Motor neuron (in vitro differentiated cells): ENCODE measurements around the gene NTN1. TPM values are rescaled to one million over a fixed set of nuclear protein-coding genes. Genes with fewer than 3 reads are reported as not detected.

ENCODE experiments used
- ATAC-seq, 8 experiments: fragments of 200-7000 bp; cut with Tn5 transposase; replicated peaks in 6 of 8; 2 replicates each; pipeline ENCODE4 v1.8.0; 2021; ENCODE audit warnings: mild to moderate bottlenecking in 8 of 8, moderate library complexity in 8 of 8
- H3K27ac ChIP-seq, 2 donors: fragments of 250-450 bp; sonication (Bioruptor Pico); 2 replicates each; pipeline ENCODE4 v1.9.0; 2021; ENCODE audit warnings: antibody characterized with exemption in 2 of 2, mild to moderate bottlenecking in 2 of 2, moderate library complexity in 1 of 2
- H3K4me1 ChIP-seq, 2 donors: fragments of 250-450 bp; sonication (Bioruptor Pico); replicated peaks in 1 of 2; 2 replicates each; pipeline ENCODE4 v1.6.1; 2021; ENCODE audit warnings: antibody characterized with exemption in 2 of 2, mild to moderate bottlenecking in 2 of 2, moderate library complexity in 1 of 2
- H3K4me3 ChIP-seq, 5 donors: fragments of 250-450 bp; sonication (Bioruptor Pico); 2 replicates each; pipeline ENCODE4 v1.9.0; 2021; ENCODE audit warnings: antibody characterized with exemption in 5 of 5, mild to moderate bottlenecking in 5 of 5, moderate library complexity in 4 of 5
- WGBS, 10 experiments: fragments of 450-650 bp; shearing (Covaris generic); methylation state at CpG; one replicate each; pipeline ENCODE4 v1.0.0; 2022; 5-methylcytosine and 5-hydroxymethylcytosine counted together
- in situ Hi-C, 9 experiments: fragments of 400-800 bp; cut with MboI; loops; one replicate each; pipeline ENCODE4 v1.15.0; 2021; ENCODE audit warnings: low sequenced_read_pairs in 9 of 9, low pct_unique_long_range_greater_than_20kb in 2 of 9; ENCODE audit not compliant: unreplicated experiment in 9 of 9
- total RNA-seq, 8 experiments: library from RNA; unstranded; fragments of 300-600 nt; gene quantifications; 2 replicates each; pipeline versions ENCODE4 v1.2.3 to v1.2.4, GENCODE V29; 2022

NTN1 gene
- total RNA-seq, 8 experiments from 2014 or later = 8.0 to 491 (median 16.4) TPM

DNA sequence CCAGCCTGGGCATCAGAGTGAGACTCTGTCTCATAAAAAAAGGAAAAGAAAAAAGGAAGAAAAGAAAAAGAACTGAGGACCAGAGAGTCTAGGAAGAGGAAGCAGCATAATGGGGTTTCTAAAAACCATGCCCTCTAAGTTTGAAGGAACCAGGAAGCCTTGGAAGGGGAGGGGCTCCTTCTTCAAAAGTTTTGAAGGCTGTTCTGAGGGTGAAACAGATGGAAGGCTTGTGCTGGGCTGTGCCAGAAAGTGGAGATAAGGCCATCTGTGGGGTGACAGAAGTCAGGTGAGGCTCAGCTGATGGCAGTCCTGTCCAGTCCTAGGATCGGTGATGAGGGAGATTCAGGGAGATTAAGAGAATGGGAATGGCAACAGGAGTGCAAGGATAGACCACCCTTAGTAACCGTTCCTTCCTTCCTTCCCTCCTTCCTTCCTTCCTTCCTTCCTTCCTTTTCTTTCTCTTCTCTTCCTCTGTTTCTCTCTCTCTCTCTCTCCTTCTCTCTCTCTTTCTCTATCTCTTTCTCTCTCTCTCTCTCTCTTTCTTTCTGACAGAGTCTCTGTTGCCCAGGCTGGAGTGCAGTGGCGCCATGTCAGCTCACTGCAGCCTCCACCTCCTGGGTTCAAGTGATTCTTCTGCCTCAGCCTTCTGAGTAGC, 182.6 kb downstream of the NTN1 start:
- H3K4me1 ChIP-seq = peaks cover 25 to 37% of the 10 kb centered on the region in 2 donors
- WGBS, 10 experiments = 85 to 100% (median 94%) methylated on average over 1 to 3 of the region's 3 CpGs; no CpG with 5 or more reads in 3 of the 10 experiments
- ATAC-seq = no peak
- H3K27ac ChIP-seq = no peak overlapping the region
- in situ Hi-C loops = no loop called here
- no peak overlapping the region for H3K4me3 ChIP-seq

DNA sequence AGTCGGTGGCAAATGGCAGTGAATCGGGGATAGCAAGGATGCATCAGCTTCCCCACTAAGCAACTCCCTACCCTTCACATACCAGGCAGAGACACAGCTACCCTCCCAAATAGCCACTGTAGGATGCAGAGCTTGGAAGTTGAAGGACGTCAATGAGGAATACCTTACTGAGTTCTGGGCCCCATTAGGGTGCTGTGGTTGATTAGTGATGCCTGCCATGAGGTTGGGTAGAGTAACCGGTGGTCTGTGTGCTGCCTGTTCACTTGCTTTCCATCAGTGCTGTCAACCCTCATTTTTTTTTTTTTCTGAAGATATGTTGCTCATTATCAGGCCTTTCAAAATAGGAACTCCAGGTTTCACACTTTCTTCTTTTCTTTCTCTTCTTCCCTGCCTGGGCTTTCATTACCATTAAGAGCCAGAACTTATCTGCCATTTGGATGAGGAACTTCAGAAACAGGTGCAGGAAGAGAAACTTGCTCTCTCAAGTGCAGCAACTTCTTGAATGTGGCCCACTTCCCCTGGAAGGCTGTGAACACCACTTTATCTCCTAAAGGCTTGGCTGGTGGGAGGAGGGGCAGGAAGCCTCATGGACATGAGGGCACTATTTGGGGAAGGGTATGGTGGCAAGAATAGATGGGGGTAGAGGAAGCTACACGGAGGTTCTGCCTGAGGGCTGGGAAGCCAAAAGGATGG, 183.5 kb downstream of the NTN1 start:
- in situ Hi-C loops = no loop called here
- Histone ChIP-seq H3K4me1 (peaks cover 25 to 35% of the 10 kb centered on the region in 2 donors), H3K27ac (no peak overlapping the region), H3K4me3 (no peak overlapping the region)
- WGBS, 10 experiments = 50 to 100% (median 93%) methylated on average over 1 to 2 of the region's 5 CpGs; no CpG with 5 or more reads in 1 of the 10 experiments
- ATAC-seq = no peak

DNA sequence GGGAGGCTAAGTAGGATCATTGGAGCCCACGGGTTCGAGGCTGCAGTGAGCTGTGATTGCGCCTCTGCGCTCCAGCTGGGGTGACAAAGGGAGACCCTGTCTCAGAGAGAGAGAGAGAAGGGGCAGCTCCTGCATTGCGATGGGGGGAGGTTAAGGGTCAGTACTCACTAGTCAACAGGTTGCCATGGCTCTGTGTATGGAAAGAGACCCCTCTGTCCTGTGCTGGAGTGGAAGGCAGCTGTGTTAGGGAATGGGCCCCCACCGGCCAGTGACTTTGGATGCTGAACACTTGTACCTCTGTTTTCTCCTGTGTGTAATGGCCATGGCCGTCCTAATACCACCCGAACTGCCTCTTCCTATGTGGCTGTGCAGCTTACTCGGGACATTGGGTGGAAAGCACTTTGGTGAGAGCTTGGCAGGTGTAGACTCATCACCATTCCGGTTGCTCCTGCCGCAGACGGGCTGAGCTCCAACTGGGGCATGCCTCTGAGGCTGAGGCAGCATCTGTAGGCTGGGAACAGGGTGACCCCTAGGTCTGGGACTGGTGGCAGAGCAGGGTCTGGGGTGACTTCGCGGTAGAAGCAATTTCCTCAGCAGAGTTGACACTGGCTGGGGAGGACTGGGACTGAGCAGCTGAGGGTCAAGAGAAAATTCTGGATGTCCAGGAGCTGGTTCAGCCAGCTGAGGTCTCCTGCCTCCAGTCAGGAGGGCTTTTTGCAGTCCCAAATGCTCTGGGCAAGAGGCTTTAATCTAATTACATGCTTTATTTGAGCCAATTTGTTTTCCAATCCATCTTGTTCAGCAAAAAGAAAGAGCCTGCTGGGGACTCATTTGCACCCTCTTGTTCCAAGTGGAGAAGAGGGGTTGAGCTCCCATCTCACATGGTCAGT, 184.5 kb downstream of the NTN1 start:
- Histone ChIP-seq H3K27ac (no peak overlapping the region), H3K4me1 (peaks cover 19 to 25% of the 10 kb centered on the region in 2 donors), H3K4me3 (no peak overlapping the region)
- ATAC-seq = peak in 5 of 8 experiments; percentile 30 to 60 (median 53)
- 50 to 96% (median 67%) methylated on average over 1 to 6 of the region's 14 CpGs; no CpG with 5 or more reads in 2 of the 10 experiments for WGBS, 10 experiments
- in situ Hi-C loops = no loop called here

DNA sequence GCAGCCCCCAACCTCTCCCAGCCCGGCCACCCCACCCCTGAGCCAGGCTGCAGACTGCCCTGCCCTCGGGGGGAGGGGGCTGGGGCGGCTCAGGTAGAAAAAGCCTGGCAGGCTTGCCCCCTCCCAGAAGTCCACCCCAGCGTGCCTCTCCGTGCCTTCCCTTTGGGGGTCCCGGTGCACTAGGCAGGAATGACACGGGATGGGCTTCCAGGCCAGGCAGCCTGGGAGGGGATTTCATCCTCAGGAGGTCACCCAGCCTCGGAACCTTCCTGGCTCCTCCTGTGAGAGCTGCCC, 185.0 kb downstream of the NTN1 start:
- ATAC-seq = peak in 5 of 8 experiments; percentile 12 to 44 (median 15)
- Histone ChIP-seq H3K4me1 (peaks cover 19 to 24% of the 10 kb centered on the region in 2 donors), H3K27ac (no peak overlapping the region), H3K4me3 (no peak overlapping the region)
- in situ Hi-C loops = no loop called here
- WGBS, 10 experiments = 26 to 50% methylated on average over 2 to 3 of the region's 8 CpGs; no CpG with 5 or more reads in 8 of the 10 experiments

DNA sequence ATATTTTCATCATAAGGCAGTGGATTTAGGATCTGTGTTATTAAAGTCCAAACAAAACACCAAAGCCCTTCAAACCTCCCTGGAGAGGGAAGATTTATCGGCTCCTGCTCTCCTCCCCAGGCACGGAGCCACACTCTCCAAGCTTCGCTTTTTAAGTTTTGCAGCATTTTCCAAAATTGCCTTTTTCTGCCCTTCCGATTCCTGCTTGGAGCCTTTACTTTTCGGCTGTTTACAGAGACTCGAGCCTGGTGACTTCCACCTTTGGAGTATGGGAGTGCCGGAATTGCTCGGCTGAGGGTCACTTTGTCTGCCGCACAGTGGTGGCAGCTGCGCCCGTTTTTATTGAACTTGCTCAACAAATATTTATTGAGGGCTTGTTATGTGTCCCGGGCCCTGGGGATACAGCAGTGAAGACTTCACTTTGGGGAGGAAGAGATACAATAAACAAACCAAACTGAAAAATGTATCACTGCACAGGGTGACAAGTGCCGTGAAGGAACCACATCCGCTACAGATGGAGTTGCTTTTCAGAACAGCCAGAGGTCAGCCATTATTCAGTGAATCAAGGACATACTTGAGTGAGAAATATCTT, 185.5 kb downstream of the NTN1 start:
- Histone ChIP-seq H3K4me3 (no peak overlapping the region), H3K4me1 (peaks cover 17 to 24% of the 10 kb centered on the region in 2 donors), H3K27ac (no peak overlapping the region)
- ATAC-seq = peak in 2 of 8 experiments; percentile 10 to 52
- in situ Hi-C loops = no loop called here
- WGBS, 10 experiments = 50 to 81% (median 68%) methylated on average over 1 to 12 of the region's 14 CpGs

DNA sequence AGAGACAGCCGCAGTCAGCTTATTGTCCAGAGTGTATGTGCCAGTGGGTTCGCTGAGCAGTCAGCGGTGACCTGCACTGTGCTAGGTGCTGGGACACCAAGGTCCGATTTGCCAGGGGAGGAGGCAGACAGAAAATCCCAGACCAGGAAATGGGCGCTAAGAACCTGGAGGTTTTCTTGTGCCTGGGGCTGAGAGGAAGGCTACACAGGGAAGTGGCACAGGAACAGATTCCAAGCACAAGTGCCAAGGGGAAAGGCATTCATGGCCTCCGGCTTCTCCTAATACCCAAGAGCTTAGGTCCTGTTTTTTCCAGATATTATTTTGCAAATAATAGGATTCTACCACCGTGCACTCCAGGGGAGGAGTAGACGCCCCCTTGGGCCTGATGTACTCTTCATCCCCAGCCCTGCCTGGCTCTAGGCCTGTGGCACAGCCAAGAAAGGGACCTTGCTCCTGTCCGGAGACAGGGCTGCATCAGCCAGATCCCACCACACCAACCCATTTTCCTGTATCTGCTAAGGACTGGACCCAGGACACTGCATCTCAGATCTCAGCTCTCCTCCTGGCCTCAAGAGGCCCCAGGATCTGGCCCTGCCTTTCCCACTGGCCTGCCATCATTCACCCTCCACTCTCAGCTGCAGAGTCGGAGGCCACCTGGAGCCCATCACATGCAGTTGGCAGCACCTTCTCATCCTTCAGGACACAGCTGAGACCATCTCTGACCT, 187.2 kb downstream of the NTN1 start:
- WGBS, 10 experiments = 68 to 100% (median 94%) methylated on average over 1 to 7 of the region's 10 CpGs; no CpG with 5 or more reads in 4 of the 10 experiments
- in situ Hi-C loops = no loop called here
- Histone ChIP-seq H3K27ac (no peak overlapping the region), H3K4me3 (no peak overlapping the region), H3K4me1 (peaks cover 17 to 24% of the 10 kb centered on the region in 2 donors)
- ATAC-seq = no peak

DNA sequence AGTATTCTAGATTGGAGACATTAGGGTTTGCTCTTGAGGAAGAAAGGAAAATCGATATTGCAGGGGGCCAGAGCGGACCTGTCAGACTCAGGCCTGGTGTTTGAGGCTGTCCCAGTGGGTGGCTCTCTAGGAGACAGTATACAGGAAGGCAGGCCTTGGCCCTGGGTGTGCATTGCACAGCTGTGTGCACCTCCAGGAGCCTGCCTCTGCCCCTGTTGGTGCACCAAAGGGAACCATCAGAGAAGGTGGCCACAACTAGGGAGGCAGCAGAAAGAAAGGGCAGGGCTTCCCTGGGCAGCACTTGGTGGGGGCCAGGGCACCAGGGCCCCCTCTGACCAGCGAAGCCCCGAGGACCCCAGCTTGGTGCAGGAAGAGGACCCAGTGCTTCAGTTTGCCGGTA, 188.0 kb downstream of the NTN1 start:
- peaks cover 17 to 24% of the 10 kb centered on the region in 2 donors for H3K4me1 ChIP-seq
- H3K4me3 ChIP-seq = no peak overlapping the region
- in situ Hi-C loops = no loop called here
- H3K27ac ChIP-seq = no peak overlapping the region
- no peak for ATAC-seq
- WGBS, 10 experiments = 100% methylated on average over 1 to 2 of the region's 5 CpGs; no CpG with 5 or more reads in 7 of the 10 experiments

DNA sequence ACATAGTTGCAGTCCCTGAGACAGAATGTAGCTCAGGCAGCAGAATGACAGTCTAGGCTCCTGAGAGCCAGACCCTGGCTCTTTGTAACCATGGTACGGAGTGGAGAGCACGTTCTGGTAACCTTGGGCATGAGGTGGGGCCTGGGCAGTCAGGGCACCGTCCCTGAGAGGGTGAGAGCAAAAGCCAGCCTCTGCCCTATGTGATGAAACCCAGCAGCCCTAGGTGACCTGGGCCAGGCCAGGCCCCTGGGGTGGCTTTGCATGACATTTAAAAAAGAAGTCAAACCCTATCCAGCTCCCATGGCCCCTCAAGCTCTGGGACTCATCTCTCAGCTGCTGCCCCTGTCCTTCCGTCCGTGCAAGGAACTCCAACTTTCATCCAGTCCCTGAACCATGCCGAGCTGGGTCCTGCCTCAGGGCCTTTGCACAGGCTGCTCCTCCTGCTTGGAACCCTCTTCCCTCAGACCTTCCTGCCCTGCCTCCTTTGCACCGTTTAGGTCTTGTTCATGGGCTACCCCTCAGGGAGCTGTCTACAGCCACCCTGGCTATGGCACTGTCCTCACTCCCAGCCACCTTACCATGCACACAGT, 188.6 kb downstream of the NTN1 start:
- in situ Hi-C loops = no loop called here
- no peak for ATAC-seq
- 86 to 100% (median 92%) methylated on average over 1 to 5 of the region's 7 CpGs; no CpG with 5 or more reads in 5 of the 10 experiments for WGBS, 10 experiments
- peaks cover 17 to 24% of the 10 kb centered on the region in 2 donors for H3K4me1 ChIP-seq
- H3K4me3 ChIP-seq = no peak overlapping the region
- H3K27ac ChIP-seq = no peak overlapping the region

DNA sequence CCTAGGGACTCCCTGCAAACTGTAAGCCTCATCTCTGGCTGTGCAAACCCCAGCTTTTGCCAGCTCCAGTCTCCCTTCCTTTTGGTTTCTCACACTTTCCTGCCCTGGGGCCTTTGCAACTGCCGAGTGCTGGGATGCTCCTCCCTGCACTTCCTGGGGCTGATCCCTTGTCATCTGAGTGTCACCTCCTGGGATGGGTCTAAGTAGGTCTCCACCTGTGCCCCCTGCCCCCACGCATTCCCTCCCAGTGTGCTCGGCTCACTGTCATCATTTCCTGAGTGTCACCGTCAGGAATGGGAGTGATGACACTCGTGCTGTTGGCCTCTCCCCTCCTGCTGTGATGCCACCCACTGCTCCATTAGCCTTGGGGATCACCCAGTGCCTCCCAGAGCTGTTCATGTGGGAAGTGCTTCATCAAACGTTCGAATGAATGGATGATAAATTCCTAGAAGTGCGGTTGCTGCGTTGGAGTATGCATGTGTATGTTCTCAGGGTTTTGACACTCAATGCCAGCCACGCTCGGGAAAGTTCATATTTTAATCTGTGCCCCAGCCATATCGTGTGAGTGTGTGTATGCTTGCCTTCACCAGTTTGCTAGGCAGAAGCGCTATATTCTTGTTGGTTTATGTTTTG, 189.9 kb downstream of the NTN1 start:
- in situ Hi-C loops = no loop called here
- 54 to 93% (median 77%) methylated on average over 3 to 13 of the region's 13 CpGs for WGBS, 10 experiments

DNA sequence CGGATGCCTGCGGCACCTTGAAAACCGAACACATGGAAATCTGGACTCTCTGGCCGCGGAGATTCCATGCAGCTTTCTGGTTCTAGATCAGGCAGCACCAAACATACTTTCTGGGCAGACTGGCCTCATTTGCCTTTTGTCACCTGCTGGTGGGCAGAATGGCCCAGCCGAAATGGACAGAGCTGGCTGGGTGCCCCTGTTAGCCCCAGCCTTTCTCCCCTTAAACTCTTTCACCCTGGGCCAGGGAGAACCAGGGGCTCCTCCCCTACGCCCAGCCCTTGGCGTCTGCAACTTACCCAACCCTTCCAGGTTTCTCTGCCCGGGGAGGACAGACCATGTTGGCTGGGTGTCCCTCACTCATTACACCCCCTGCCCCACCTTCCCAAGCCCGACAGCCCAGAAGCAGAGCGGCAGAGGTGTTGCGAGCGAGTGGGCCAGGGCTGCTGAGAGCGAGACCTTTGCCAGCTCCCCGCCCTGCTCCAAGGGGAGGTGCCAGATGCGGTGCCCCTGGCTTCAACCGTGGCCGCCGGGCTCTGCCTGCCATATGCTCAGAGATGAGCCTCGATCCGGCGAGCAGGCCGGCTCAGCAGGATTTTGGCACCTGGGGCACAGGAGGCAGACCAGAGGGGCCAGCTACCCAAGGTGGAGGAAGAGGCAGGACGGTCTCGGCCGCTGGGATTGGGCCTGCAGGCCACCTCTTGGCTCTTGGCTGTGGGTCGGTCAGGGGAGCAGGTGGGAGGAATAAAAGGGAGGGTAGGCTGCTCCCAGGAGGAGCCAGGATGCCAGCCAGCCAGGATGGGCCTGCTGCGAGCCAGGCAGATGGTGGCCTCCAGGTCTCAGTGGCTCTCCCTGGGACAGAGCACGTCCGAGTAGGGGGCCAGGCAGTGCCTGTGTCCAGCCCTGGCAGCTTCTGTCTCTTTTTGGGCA, 191.3 kb downstream of the NTN1 start:
- H3K27ac ChIP-seq = no peak overlapping the region
- WGBS, 10 experiments = 58 to 100% (median 89%) methylated on average over 1 to 8 of the region's 30 CpGs; no CpG with 5 or more reads in 4 of the 10 experiments
- peak in 1 of 8 experiments; percentile 6 for ATAC-seq
- H3K4me1 ChIP-seq = peaks cover 3 to 5% of the 10 kb centered on the region in 2 donors
- no peak overlapping the region for H3K4me3 ChIP-seq
- in situ Hi-C loops = no loop called here

More for the DNA sequence above, 189.9 kb downstream of the NTN1 start:
- peaks cover 11 to 13% of the 10 kb centered on the region in 2 donors for H3K4me1 ChIP-seq
- ATAC-seq = peak; percentile 32 to 90 (median 44)
- no peak overlapping the region for H3K4me3 ChIP-seq
- no peak overlapping the region for H3K27ac ChIP-seq

DNA sequence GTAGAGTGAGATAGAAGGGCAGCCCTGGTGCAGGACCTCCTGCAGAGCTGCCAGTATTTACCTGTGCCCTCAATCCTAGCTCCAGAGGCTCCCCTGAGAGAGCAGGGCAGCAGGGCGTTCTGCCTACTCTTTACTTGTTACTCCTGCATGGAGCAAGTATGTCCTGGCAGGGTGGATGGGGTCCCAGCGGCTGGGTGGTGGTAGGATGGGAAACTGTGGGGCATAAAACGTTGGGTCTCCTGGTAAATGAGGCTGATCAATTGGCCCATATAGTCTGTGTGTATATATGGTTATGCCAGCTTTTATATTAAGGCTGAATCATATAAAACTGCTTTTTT, 192.0 kb downstream of the NTN1 start:
- no peak overlapping the region for H3K27ac ChIP-seq
- H3K4me3 ChIP-seq = no peak overlapping the region
- WGBS, 10 experiments = 76 to 80% (median 80%) methylated on average over 1 to 3 of the region's 3 CpGs; no CpG with 5 or more reads in 7 of the 10 experiments
- H3K4me1 ChIP-seq = peaks cover 3 to 5% of the 10 kb centered on the region in 2 donors
- no peak for ATAC-seq
- in situ Hi-C loops = no loop called here
